IPS-11a (cell line): Measurements from ENCODE around the gene GLI3.

Experiments
- H3K4me3 ChIP-seq: one replicate; pipeline ENCODE4 v1.5.1; 2013; ENCODE audit warnings: low read depth, low read length, control low read depth

Gene GLI3

DNA sequence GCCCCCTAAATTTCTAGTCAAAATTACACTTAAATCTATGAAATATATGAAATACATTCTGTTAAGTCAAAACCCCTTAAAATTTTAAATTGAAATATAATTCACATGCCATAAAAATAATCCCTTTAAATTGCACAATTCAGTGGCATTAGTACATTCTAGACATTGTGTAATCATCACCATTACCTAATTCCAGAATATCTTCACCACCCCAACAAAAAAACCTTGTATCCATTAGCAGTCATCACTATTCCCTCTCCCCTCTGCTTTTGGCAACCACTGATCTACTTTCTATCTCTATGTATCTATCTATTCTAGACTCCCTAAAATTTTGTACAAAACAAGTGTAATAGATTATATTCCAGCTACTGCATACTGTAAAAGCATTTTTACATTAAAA, 261.2 kb downstream of the GLI3 start:
- no peak overlapping the region for H3K4me3 ChIP-seq

DNA sequence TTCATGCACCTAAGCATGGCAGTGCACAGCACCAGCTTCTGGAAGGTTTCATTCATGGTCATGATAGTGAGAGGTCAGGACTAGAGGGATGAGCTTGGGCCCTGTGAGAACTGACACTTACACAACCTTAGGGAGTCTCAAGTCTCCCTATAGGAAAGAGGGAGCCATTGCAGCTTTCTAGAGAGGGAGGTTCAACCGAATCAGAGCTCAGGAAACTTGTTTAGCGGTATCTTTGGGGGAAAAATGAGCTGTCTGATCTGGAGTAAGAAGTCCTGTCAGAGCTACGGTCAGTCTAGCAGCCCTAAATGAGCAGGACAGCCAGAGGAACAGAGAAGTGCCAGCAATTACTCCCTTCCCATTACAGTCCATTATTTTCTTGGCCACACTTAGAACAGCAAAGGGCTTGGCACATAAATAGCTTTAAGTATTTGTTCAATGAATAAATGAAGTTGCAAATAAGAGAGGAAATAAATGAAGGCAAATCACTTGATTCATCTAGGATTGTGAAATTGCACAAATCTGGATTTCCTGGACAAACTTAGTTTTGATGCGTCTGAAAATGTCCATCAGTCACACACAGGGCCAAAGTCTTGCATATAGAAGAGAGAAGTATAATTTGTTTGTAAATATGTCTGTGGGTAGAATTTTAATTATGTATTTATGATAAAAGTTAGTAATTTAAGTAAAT, 262.0 kb downstream of the GLI3 start:
- H3K4me3 ChIP-seq: no peak overlapping the region

DNA sequence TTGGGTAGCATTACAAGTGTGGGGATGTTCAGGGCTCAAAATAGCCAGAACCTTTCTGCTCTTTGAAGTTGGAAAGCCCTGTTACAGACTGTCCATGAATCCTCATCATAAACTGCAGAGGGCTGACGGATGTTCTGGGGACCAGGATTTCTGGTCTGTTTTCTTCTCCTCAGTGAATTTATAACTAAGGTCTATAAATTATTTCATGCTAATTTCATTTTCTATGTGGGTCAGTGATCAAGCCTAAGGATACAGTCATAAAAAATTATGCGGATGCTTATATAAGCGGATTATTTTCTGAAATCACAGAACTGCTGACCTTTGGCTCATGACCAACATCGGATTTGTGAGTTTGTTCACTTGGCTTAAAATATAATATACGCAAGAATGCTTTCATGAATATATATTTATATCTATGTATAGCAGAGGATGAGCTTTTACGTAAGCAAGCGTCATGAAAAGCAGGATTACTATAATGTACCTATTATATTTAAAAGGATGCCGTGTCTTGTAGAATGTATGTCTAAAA, 263.7 kb downstream of the GLI3 start:
- H3K4me3 ChIP-seq: no peak overlapping the region

DNA sequence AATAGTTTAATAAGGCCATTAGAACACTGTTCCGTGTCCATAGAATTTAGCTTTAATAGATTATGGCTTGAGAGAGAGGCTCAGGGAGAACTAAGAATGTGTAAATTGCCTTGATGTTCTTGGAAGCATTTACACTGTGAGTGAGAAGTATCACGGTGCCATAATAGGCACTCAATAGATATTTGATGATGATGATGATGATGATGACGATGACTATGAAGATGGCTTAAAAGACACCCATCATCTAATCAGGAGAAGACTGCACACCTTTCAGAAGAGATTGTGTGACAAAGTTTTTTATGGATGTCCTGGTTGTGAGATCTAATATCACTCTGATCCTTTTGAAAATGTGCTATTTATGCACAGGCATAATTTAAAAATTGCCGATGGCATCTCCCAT, 264.2 kb downstream of the GLI3 start:
- no peak overlapping the region for H3K4me3 ChIP-seq

DNA sequence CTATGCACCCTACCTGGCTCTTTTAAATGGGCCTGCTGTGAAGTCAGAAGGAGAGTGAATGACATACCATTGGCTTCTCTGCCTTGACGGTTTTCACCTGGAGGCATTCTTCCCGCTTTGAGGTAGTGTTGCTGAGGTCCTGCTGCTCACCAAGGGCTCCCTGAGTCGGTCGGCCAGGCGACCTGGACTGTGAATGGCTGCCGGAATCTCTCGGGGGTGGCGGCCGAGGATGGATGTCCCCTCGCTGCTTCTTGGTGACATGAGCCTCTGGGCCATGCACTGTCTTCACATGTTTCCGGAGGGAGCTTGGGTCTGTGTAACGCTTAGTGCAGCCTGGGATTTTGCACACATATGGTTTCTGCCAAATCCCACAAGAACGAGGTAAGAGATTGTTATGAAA, 264.7 kb downstream of the GLI3 start:
- H3K4me3 ChIP-seq: no peak overlapping the region

DNA sequence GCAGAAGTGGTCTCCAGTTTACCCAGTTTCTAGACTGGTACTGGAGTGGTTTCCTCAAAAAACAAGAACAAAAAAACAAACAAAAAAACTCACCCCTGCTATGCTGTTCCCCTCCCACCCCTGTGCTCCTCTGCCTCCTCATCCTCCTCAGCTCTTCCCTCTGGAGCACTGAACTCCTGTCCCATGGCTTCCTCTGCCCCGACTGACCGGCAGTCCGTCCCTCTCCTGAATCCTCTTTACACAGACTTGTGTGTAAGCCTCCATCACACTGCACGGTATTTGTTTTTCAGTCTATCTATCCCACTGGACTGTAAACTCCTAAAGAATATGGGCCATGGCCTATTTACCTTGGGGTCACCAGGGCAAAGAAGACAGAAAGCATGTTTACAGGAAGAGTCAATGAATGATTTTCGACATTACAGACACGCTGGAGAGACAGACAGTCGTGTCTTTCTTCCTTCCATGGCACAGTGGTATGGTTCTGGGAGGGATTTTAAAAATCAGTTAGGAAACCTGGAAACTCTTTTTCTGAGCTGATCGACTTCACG, 265.3 kb downstream of the GLI3 start:
- no peak overlapping the region for H3K4me3 ChIP-seq

DNA sequence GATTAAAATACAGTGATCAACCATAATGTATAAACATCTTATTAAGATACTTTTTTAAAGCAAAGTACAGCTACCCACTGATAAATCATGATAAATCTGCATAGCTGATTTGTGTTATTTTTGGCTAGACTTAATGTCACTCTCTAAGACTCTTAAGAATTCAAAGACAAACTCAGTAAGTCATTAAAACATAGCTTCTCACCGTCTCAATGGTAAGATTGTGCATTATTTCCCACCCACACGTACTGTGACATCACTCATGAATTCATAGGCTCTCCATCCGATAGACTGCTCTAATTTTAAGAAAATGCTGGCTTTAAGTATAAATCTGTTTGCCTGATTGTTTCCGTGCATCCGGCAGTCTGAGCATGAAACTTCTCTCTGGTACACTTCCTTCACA, 266.1 kb downstream of the GLI3 start:
- H3K4me3 ChIP-seq: no peak overlapping the region

DNA sequence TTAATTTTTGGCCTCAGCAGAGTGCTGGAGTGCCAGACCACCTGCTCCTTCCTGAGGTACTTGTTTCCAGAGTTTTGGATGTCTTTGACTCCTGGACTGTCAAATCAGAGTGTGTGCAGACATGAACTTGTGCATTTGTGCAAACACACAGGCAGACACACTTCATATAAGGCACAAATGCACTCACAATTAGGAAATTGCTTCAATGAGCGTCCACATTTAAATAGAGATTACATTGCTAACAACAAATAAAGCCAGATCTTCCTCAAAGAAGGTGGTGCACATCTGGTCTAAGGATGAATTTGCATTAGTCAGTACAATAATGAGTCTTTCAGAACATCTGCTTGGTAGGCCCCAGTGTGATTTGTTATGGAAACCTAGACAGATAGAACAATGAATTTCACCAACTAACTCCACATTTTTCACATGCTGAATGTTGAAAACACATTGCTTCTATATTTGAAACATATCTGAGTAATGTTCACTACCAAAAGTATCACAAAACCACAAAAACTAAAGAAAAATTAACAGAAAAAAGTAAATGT, 267.4 kb downstream of the GLI3 start:
- H3K4me3 ChIP-seq: no peak overlapping the region

DNA sequence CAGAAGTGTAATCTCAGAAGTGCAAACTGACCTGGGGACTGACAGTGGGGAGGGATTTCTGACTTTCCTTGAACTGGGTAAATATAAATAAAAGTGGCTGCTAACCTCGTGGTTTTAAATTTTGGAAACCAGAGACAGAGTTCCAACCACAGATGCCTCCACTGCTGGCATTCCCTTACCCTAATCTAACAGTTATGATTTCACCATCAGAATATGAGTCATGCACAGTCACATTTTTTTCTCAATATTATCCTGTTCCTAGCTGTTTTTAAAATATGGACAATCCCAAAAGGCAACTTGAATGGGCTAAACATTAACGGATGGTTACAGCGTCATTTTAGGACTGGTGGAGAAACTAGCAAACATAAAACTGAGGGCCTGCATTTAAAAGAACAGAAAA, 269.9 kb downstream of the GLI3 start:
- H3K4me3 ChIP-seq: no peak overlapping the region

DNA sequence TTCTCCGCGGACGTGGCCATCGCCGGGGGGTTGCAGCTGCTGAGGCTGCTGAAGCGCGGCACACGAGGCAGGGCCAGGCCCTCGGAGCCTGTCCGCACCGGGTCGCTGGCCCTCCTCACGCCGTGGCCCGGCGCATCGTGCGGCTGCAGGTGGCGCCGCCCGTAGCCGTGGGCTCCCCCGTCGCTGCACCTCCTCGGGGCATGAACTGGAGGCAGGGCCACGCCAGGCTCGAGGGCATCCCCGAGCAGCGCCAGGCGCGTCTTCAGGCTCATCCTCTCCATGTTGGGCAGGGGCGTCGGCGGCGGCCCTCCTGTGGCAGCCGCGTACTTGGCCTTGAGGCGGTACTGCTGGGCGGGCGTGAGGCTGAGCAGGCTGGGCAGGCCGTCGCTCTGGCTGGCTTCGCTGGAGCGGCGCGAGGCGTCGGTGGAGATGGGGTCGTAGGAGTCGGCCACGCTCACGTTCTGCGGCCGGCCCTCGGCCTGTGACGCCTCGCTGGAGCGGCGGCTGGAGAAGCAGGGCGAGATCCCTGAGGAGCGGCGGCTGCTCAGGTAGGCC, 271.0 kb downstream of the GLI3 start:
- no peak overlapping the region for H3K4me3 ChIP-seq

DNA sequence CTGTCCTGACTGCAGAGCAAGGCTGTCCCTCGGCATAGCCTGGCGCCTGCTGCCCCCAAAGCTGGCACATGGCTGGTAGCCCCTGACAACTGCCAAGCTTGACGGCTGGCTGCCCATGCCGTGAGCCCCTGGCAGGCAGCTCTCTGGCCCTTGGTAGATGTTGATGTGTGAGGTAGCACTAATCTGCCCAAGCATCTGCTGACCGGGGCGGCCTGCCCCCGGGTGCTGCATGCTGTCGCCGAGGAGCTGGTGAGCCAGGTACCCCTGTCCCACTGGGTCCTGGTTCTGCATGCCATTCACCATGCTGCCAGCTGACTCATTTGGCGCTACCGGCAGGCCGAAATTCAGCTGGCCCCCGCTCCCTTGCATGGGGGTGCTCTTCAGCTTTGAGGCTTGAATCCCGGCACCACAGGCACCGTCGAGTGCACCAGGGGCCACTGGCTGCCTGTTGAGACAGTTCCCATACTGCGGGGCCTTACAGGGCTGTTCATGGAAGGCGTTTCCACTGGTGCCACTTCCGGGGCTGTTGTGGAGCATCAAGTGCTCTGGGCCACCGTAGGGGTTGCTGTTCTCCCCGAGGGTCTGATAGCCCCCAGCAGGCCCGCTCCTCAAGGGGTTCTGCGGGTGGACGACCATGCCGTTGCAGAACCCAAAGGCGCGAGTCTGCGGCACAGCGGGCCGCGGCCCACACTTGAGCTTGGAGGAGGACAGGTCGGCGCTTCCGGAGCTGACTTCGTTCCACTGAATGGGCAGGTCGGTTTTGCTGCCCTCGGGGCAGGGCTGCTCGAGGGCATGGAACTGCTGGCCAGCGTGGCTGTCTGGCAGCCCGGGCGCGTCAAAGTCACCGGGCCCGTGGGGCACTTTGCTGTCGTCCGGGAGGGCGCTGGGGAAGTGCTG, 271.9 kb downstream of the GLI3 start:
- H3K4me3 ChIP-seq: no peak overlapping the region

DNA sequence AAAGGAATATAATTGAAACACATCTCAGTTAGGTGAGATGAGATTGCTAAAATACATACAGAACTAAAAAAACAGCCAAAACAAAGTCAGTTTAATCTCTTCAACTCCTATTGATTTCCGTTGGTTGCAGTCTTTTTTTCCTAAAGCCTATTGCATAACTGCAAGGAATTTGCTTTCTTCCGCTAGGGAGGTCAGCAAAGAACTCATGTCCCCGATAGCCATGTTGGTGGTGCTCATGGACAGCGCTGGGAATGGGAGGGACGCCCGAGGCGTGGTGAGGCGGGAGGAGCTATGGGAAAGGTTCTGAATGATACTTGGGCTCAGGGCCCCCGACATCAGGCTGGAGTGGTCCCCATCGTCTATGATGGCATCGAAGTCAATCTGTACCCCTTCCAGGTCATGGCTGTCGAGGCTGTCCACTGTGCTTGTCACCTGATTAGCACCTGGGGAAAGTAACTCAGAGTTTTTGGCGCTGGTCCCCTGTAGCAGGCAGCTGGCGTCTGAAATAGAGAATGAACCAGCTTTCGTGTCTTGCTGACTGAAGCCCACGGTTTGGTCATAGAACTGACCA, 272.7 kb downstream of the GLI3 start:
- no peak overlapping the region for H3K4me3 ChIP-seq

DNA sequence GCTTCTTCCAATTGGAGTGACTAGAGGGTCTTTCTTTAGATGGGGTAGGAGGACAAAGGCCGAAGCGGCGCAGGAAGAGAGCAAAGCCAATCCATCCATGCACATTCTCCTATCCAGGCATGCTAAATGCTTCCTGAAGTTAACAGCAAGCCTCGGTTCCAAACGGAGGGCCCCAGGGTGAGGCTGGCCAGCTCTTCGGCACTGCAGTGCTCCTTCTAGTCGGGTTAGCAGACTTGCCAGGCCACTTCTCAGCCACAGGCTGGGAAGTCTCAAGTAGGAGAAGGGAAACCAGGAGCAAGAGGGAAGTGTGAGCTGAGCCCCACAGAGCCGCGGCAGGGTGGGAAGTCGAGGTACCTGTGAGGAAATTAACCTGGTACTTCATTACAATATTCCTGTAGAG, 280.3 kb downstream of the GLI3 start:
- H3K4me3 ChIP-seq: no peak overlapping the region

DNA sequence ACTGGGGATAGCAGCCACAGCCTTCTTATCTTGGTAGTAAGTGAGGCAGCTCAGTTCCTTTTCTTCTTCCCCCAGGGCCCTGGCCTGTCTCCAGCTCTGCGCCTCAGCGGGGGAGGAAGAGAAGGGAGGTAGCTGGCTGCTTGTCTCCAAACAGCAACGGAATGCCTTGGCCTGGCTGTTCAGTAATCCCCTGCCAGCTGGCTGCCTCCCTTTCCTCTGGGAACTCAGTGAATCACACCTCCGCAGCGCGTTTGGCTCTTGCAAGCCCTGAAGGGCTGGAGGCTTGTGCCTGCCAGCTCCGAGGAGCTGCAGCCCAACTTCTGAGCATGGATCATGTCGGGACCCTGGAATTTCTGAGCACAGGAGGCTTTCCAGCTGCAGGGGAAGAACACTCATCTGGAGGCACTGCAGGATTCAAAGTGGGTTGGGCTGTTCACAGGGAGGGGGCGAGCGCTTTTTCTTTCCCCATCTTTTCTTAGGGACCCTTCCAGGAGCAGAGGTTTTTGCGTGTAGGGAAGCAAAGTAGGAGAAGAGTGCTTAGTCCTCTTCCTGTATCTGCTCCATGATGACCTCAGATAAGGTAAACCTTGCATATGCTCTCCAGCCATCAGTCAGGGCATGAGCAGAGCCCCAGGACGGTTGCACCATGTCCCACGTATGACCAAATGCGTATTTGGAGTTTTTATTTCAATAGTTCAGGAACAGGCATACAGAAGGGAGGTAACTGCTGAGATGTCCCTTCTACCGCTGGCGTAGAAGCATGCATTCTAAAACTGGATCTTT, 280.9 kb downstream of the GLI3 start:
- no peak overlapping the region for H3K4me3 ChIP-seq

DNA sequence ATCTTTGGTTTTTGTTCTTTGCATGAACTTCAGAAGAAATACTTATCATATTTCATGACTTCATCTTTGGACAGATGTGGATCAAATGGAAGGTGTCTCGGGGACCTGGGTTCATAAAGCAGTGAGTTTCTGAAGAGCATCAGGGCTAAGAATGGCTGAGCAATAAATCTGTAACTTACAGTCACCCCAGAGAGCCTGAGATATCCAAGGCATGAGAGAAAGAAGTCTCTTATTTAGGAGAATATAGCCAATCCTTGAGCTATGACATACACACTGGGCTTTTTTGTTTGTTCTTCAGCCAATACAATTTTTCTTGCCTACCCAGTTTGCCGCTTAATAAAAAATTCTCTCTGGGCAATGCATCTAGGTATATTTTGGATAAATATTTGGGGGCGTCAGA, 281.6 kb downstream of the GLI3 start:
- no peak overlapping the region for H3K4me3 ChIP-seq

DNA sequence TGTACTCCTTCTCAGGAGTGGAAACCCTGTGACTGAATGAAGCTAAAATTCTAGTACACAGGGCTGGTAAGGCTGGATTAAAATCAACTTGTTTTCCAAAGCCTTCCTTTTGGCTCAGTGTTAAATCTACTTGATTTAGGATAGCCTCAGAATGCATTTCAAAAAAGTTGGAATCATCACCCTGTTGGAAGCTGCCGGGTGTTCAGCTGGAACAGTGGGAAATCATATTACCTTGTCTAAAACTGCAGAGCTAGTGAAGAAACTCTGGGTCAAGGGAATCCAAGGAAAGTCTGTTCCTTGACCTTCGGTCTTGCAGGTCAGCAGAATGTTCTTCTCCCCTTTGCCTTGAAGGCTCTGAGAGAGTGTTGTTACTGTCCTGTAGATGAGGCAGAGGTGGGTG, 282.0 kb downstream of the GLI3 start:
- no peak overlapping the region for H3K4me3 ChIP-seq

DNA sequence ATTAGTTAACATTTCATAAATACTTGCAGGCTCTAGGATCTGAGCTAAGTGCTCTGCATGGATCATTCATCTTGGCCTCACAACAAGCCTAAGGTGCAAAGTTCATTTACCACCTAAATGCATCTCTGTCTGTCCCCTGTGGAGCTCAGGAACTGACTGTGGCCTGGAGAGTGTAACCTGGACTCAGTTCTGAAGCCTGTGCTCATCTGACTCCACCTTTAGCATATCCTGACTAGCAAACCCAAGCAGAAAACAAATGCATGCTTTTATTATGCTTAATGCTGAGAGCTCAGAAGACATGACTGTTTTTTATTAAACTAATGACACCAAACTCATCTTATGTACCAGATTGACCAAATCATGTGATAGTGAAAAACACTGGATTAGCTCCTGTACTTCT, 288.5 kb downstream of the GLI3 start:
- H3K4me3 ChIP-seq: no peak overlapping the region

DNA sequence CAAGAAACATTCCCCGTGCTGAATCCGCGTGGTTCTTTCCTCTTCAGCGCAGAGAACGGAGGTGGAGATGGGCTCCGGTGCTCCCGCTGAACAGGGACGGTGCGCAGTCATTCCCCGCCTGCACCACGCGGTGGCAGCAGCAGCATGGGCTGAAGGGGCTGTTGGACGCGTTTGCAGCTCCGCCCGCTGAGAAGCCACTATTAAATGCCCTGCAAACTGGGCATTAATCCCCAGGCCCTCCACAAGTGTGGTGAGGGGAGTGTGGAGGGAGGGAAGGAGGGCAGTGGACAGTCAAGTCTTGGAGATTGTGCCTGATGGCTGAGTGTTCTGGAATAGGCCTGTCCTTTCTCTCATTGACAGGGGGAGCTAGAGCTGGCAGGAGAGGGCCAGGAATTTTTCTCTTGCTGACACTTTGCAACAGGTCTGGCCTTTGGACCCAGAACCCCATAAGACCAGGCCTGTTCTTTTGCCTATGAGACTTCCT, 293.9 kb downstream of the GLI3 start:
- no peak overlapping the region for H3K4me3 ChIP-seq

DNA sequence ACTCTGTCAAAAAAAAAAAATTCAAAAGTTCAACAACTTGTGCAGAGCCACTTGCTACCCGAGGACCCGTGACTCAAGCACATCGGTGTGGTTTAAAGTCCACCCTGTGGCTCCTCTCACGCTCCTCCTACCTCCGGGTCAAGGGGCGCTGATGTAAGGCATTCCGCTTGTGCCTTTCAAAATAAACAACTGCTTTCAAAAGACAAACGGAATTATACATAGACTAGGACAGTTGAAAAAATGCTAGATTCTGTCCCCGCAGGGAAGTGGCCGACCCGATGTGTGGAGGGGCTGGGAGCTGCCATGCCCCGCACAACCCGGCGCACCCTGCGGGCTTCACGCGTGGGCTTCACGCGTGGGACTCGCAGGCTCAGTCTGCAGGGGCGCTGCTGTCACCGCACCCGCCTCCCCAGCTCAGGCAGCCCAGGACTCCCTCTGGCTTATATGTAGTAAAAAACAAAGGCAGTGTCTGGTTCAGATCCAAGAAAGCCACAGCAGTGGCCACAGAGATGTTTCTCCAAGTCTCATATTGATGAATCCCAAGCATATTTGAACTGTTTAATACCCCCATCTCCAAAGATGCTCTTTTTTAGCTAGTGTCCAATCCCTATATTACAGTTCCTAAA, 294.4 kb downstream of the GLI3 start:
- no peak overlapping the region for H3K4me3 ChIP-seq
